22Rv1 (cell line): ENCODE measurements around the gene FAM72B.
"Not testable (repeated sequence)": the region's sequence is repeated elsewhere in the genome, so short reads cannot be mapped to it uniquely, and the experiment has no call there.

Source experiments
- ZFX ChIP-seq: fragments of 450-650 bp; IDR thresholded peaks from 2 replicates; pipeline ENCODE4 v1.6.1; 2017; ENCODE audit warnings: antibody characterized with exemption, borderline replicate concordance
- TF ChIP-seq, protein P1 (sequence below): fragments of 450-650 bp; IDR thresholded peaks from 2 replicates; pipeline ENCODE4 v1.5.1; 2017; ENCODE audit warnings: mild to moderate bottlenecking

GRCh38 chr1:121154811-121155210, 29.3 kb downstream of the FAM72B start:
- TF ChIP-seq, protein P1, sequence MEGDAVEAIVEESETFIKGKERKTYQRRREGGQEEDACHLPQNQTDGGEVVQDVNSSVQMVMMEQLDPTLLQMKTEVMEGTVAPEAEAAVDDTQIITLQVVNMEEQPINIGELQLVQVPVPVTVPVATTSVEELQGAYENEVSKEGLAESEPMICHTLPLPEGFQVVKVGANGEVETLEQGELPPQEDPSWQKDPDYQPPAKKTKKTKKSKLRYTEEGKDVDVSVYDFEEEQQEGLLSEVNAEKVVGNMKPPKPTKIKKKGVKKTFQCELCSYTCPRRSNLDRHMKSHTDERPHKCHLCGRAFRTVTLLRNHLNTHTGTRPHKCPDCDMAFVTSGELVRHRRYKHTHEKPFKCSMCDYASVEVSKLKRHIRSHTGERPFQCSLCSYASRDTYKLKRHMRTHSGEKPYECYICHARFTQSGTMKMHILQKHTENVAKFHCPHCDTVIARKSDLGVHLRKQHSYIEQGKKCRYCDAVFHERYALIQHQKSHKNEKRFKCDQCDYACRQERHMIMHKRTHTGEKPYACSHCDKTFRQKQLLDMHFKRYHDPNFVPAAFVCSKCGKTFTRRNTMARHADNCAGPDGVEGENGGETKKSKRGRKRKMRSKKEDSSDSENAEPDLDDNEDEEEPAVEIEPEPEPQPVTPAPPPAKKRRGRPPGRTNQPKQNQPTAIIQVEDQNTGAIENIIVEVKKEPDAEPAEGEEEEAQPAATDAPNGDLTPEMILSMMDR: not testable (repeated sequence)
- not testable (repeated sequence) for TF ChIP-seq ZFX
